Measurements from ENCODE around the gene TCHP. TPM values are rescaled to one million over a fixed set of nuclear protein-coding genes. Genes with fewer than 3 reads are reported as not detected.
"Not testable (repeated sequence)": the region's sequence is repeated elsewhere in the genome, so short reads cannot be mapped to it uniquely, and the experiment has no call there.

The TCHP gene
- total RNA-seq, 1 experiment from 2014 or later = 13.3 TPM

DNA sequence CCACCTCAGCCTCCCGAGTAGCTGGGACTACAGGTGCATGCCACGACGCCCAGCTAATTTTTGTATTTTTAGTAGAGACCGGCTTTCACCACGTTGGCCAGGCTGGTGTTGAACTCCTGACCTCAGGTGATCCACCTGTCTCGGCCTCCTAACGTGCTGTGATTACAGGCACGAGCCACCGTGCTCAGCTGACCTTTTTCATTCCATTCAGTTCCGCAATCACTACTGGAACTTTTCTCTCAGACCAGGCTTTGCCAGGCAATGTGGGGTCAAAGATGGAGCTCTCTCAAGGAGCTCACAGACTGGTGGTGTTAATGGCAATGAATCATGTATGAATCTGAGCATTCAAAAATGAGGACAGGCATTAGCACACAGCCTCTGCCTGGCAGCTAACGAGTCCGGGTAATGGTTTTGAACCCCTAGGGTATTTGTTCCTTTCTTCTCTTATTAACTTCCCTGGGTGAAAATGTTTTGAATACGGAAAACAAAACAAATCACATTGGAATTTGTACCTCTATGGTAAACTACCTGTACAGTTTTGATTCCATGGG is 9.4 kb upstream of the TCHP start:
- Histone ChIP-seq H3K79me1 (ENCODE audit: insufficient read depth, low read depth, low read length, poor library complexity, severe bottlenecking) (no peaks in the 10 kb centered on the region), H4K5ac (ENCODE audit: insufficient read length, low read depth, low read length) (no peak overlapping the region), H2BK15ac (ENCODE audit: low read depth, low read length) (no peak overlapping the region), H3K23ac (ENCODE audit: insufficient read length, low read depth, low read length) (no peak overlapping the region), H3K4ac (ENCODE audit: low read depth, low read length) (no peak overlapping the region), H3K18ac (ENCODE audit: insufficient read length, low read depth, low read length) (no peak overlapping the region), H3K27me3 (ENCODE audit: insufficient read depth, low read length) (peaks cover 2% of the 10 kb centered on the region; the same call in 1 of the 2 replicates), H2BK5ac (ENCODE audit: insufficient read length, low read length) (no peak overlapping the region), H3K9ac (ENCODE audit: extremely low read depth, insufficient read length, low read length) (no peak overlapping the region), H3K14ac (ENCODE audit: insufficient read depth, low read length) (no peak overlapping the region), H3K79me2 (ENCODE audit: insufficient read depth, low read length) (no peaks in the 10 kb centered on the region), H4K8ac (replicated peaks; ENCODE audit: insufficient read length, low read depth, low read length) (no peak overlapping the region), H4K91ac (ENCODE audit: insufficient read length, low read depth, low read length) (no peak overlapping the region), H4K20me1 (ENCODE audit: control insufficient read depth, insufficient read depth, insufficient read length) (no peaks in the 10 kb centered on the region), H2BK20ac (ENCODE audit: low read depth, low read length, poor library complexity, severe bottlenecking) (no peak overlapping the region), H3K23me2 (ENCODE audit: insufficient read length, low read depth, low read length, poor library complexity, severe bottlenecking) (no peaks in the 10 kb centered on the region), H2BK12ac (ENCODE audit: insufficient read length, low read depth, low read length) (no peak overlapping the region), H2AK5ac (ENCODE audit: insufficient read length, low read length) (no peak overlapping the region), H2AFZ (ENCODE audit: low read length) (no peak overlapping the region), H2BK120ac (ENCODE audit: low read depth, low read length, poor library complexity, severe bottlenecking) (no peak overlapping the region), H3T11ph (ENCODE audit: low read length) (no peak overlapping the region), H3K27ac (ENCODE audit: insufficient read length, low read depth, low read length) (no peak overlapping the region), H3K56ac (ENCODE audit: insufficient read length, low read depth, low read length) (no peak overlapping the region), H3K4me2 (ENCODE audit: insufficient read depth, insufficient read length, low read length) (no peak overlapping the region), H3K4me1 (ENCODE audit: insufficient read depth, low read length) (peaks cover 2% of the 10 kb centered on the region; the same call in 1 of the 2 replicates), H3K9me3 (ENCODE audit: control insufficient read depth, low read depth, low read length) (no peaks in the 10 kb centered on the region)
- no peaks in the 10 kb centered on the region for H3K36me3 Mint-ChIP-seq (ENCODE audit: insufficient read depth in 1 of 3, low read depth in 3 of 3)
- no peak overlapping the region; a peak in 1 of 7 replicates for H3K27ac Mint-ChIP-seq
- TF ChIP-seq CTCF (conservative IDR thresholded peaks at IDR 0.05) = no peak
- peaks cover 66% of the 10 kb centered on the region for H3K27me3 Mint-ChIP-seq (ENCODE audit: low read depth)
- H3K4me1 Mint-ChIP-seq = peaks cover 6 to 14% of the 10 kb centered on the region in 2 experiments
- WGBS (ENCODE audit: extremely low coverage, insufficient read length, low lambda C conversion rate) = no CpG with 5 or more reads among the region's 13 CpGs
- DNase-seq = no peak
- H3K9me3 Mint-ChIP-seq = no peaks in the 10 kb centered on the region
- H3K4me3 Mint-ChIP-seq = no peak overlapping the region

GRCh38 chr12:109891731-109892130 is 8.3 kb upstream of the TCHP start:
- H2BK120ac ChIP-seq (ENCODE audit: low read depth, low read length, poor library complexity, severe bottlenecking); H3K27ac ChIP-seq (ENCODE audit: insufficient read length, low read depth, low read length); H3K56ac ChIP-seq (ENCODE audit: insufficient read length, low read depth, low read length); H4K5ac ChIP-seq (ENCODE audit: insufficient read length, low read depth, low read length); H3K23me2 ChIP-seq (ENCODE audit: insufficient read length, low read depth, low read length, poor library complexity, severe bottlenecking); H3K4me3 Mint-ChIP-seq; H3K18ac ChIP-seq (ENCODE audit: insufficient read length, low read depth, low read length); H3K4me1 ChIP-seq (ENCODE audit: insufficient read depth, low read length); H3K36me3 Mint-ChIP-seq (ENCODE audit: insufficient read depth in 1 of 3, low read depth in 3 of 3); H3K4ac ChIP-seq (ENCODE audit: low read depth, low read length); H3T11ph ChIP-seq (ENCODE audit: low read length); H3K9me3 Mint-ChIP-seq; H3K79me2 ChIP-seq (ENCODE audit: insufficient read depth, low read length); H3K27me3 ChIP-seq (ENCODE audit: insufficient read depth, low read length); H2AFZ ChIP-seq (ENCODE audit: low read length); DNase-seq; H2BK5ac ChIP-seq (ENCODE audit: insufficient read length, low read length); H2BK20ac ChIP-seq (ENCODE audit: low read depth, low read length, poor library complexity, severe bottlenecking); H4K20me1 ChIP-seq (ENCODE audit: control insufficient read depth, insufficient read depth, insufficient read length); H3K9ac ChIP-seq (ENCODE audit: extremely low read depth, insufficient read length, low read length); H3K23ac ChIP-seq (ENCODE audit: insufficient read length, low read depth, low read length); H2BK15ac ChIP-seq (ENCODE audit: low read depth, low read length); H3K79me1 ChIP-seq (ENCODE audit: insufficient read depth, low read depth, low read length, poor library complexity, severe bottlenecking); H3K14ac ChIP-seq (ENCODE audit: insufficient read depth, low read length); H2AK5ac ChIP-seq (ENCODE audit: insufficient read length, low read length); H2BK12ac ChIP-seq (ENCODE audit: insufficient read length, low read depth, low read length); H4K91ac ChIP-seq (ENCODE audit: insufficient read length, low read depth, low read length); H4K8ac ChIP-seq (replicated peaks; ENCODE audit: insufficient read length, low read depth, low read length); H3K27ac Mint-ChIP-seq; H3K4me2 ChIP-seq (ENCODE audit: insufficient read depth, insufficient read length, low read length); H3K9me3 ChIP-seq (ENCODE audit: control insufficient read depth, low read depth, low read length): not testable (repeated sequence)
- peaks cover 76% of the 10 kb centered on the region for H3K27me3 Mint-ChIP-seq (ENCODE audit: low read depth)
- WGBS (ENCODE audit: extremely low coverage, insufficient read length, low lambda C conversion rate) = no CpG with 5 or more reads among the region's 7 CpGs
- H3K4me1 Mint-ChIP-seq = peaks cover 6 to 14% of the 10 kb centered on the region in 2 experiments

Data from H9 (cell line).